CD4-positive, alpha-beta T cell (primary cell): Measurements from ENCODE around the gene LTB. TPM values are rescaled to one million over a fixed set of nuclear protein-coding genes. Genes with fewer than 3 reads are reported as not detected.

ENCODE experiments used
- ATAC-seq: fragments of 200-7000 bp; cut with Tn5 transposase; one replicate; pipeline ENCODE4 v1.10.0; 2022; ENCODE audit warnings: mild to moderate bottlenecking; ENCODE audit not compliant: poor library complexity
- CTCF ChIA-PET: fragments of 350-600 bp; sonication (Branson Sonifier 250); formaldehyde crosslinking; loops from one replicate; lab custom pipeline; 2021; ENCODE audit warnings: antibody characterized with exemption, inconsistent platforms; lab: Charles Lee
- POLR2A ChIA-PET: fragments of 350-600 bp; sonication (Branson Sonifier 250); formaldehyde crosslinking; loops from one replicate; lab custom pipeline; 2021; ENCODE audit warnings: antibody characterized with exemption, inconsistent platforms; lab: Charles Lee
- DNase-seq, 14 experiments: peaks; one replicate each; pipeline ENCODE4 v3.0.0-alpha.2; 2013 to 2020; ENCODE audit warnings: mixed read lengths in 2 of 14
- H3K27ac ChIP-seq, 2 donors: one replicate each; pipeline versions ENCODE4 v1.5.1 to v1.7.0; 2013; ENCODE audit warnings: low read length in 2 of 2, low read depth in 1 of 2, mild to moderate bottlenecking in 1 of 2
- H3K27me3 ChIP-seq, 2 experiments: 1 replicate in 1 of 2; 2 replicates in 1 of 2; pipeline versions ENCODE4 v1.6.1 to v1.7.0; 2013; ENCODE audit warnings: low read length in 2 of 2, control low read depth in 1 of 2, mild to moderate bottlenecking in 1 of 2, moderate library complexity in 1 of 2; ENCODE audit not compliant: insufficient read depth in 2 of 2, control insufficient read depth in 1 of 2
- H3K36me3 ChIP-seq: one replicate; pipeline ENCODE4 v1.6.1; 2013; ENCODE audit warnings: low read length, control low read depth; ENCODE audit not compliant: insufficient read depth
- H3K4me1 ChIP-seq: one replicate; pipeline ENCODE4 v1.6.1; 2013; ENCODE audit warnings: low read length, control low read depth; ENCODE audit not compliant: insufficient read depth
- H3K4me3 ChIP-seq: one replicate; pipeline ENCODE4 v1.5.1; 2013; ENCODE audit warnings: mild to moderate bottlenecking, low read length, moderate library complexity
- H3K9me3 ChIP-seq, 2 experiments: 1 replicate in 1 of 2; 2 replicates in 1 of 2; pipeline versions ENCODE4 v1.6.1 to v1.7.0; 2013; ENCODE audit warnings: low read length in 2 of 2, mild to moderate bottlenecking in 2 of 2, control low read depth in 1 of 2, moderate library complexity in 1 of 2; ENCODE audit not compliant: control insufficient read depth in 1 of 2, insufficient read depth in 1 of 2
- H3K27ac Mint-ChIP-seq: one replicate; pipeline ENCODE4 v1.8.0; 2020; ENCODE audit warnings: mixed read lengths
- H3K27me3 Mint-ChIP-seq: one replicate; pipeline ENCODE4 v1.8.0; 2021; ENCODE audit warnings: mixed read lengths
- H3K36me3 Mint-ChIP-seq: one replicate; pipeline ENCODE4 v1.8.0; 2021; ENCODE audit warnings: low read depth, mixed read lengths
- H3K4me1 Mint-ChIP-seq: one replicate; pipeline ENCODE4 v1.8.0; 2021; ENCODE audit warnings: low read depth, mixed read lengths
- H3K4me3 Mint-ChIP-seq: one replicate; pipeline ENCODE4 v1.8.0; 2020; ENCODE audit warnings: mild to moderate bottlenecking, mixed read lengths
- H3K9me3 Mint-ChIP-seq: one replicate; pipeline ENCODE4 v1.8.0; 2020; ENCODE audit warnings: mixed read lengths
- CTCF ChIP-seq: fragments of 200-600 bp; IDR thresholded peaks from one replicate; pipeline ENCODE4 v1.8.0; 2022; ENCODE audit warnings: antibody characterized with exemption, mild to moderate bottlenecking
- intact Hi-C, 2 experiments: fragments of 100-400 bp; cut with DNase I in 1 of 2; cut with micrococcal nuclease in 1 of 2; formaldehyde crosslinking; loops; one replicate each; pipeline versions ENCODE4 v1.15.1 to v1.9.0; 2023 to 2025; cut with DNase I, micrococcal nuclease
- total RNA-seq, 174 experiments: library from RNA in 2 of 174; stranded (reverse) in 2 of 174; gene quantifications; one replicate each; pipeline ENCODE4 v1.2.3 and lab custom pipeline; 2021 to 2026

The LTB gene
- total RNA-seq, 2 experiments from 2014 or later: 239 to 244 TPM

GRCh38 chr6:31559606-31559957, 22.6 kb downstream of the LTB start:
- Mint-ChIP-seq H3K36me3 (peaks cover 42% of the 10 kb centered on the region), H3K4me3 (peak overlapping the region; percentile 82), H3K27ac (peak overlapping the region; percentile 90), H3K27me3 (no peaks in the 10 kb centered on the region), H3K4me1 (peaks cover 57% of the 10 kb centered on the region), H3K9me3 (no peaks in the 10 kb centered on the region)
- intact Hi-C loops: loop anchor here in 1 of 2 experiments (2.0 kb wide), 2 partner anchors 13 to 21 kb away; partner anchors contain the start of gene LTA
- no peaks in the 10 kb centered on the region for H3K9me3 ChIP-seq
- ChIA-PET CTCF (interaction anchor here (0.8 to 6.2 kb wide), 7 partner anchors 8 to 38 kb away, joined by 3 to 32 read pairs (median 7); partner anchors contain the start of gene LTB), POLR2A (interaction anchor here (0.6 to 34.9 kb wide), 7 partner anchors 9 to 279 kb away, joined by 4 to 1160 read pairs (median 8); partner anchors contain the start of genes DDX39B, LST1, LTA and LTB)
- DNase-seq (no peak), ATAC-seq (peak; percentile 9)
- peaks cover 24% of the 10 kb centered on the region for H3K36me3 ChIP-seq
- H3K4me1 ChIP-seq: peaks cover 68% of the 10 kb centered on the region
- H3K27me3 ChIP-seq: no peaks in the 10 kb centered on the region
- H3K27ac ChIP-seq: peak overlapping the region; percentile 63 to 74
- TF ChIP-seq CTCF: no peak
- peak overlapping the region; percentile 44 for H3K4me3 ChIP-seq

DNA sequence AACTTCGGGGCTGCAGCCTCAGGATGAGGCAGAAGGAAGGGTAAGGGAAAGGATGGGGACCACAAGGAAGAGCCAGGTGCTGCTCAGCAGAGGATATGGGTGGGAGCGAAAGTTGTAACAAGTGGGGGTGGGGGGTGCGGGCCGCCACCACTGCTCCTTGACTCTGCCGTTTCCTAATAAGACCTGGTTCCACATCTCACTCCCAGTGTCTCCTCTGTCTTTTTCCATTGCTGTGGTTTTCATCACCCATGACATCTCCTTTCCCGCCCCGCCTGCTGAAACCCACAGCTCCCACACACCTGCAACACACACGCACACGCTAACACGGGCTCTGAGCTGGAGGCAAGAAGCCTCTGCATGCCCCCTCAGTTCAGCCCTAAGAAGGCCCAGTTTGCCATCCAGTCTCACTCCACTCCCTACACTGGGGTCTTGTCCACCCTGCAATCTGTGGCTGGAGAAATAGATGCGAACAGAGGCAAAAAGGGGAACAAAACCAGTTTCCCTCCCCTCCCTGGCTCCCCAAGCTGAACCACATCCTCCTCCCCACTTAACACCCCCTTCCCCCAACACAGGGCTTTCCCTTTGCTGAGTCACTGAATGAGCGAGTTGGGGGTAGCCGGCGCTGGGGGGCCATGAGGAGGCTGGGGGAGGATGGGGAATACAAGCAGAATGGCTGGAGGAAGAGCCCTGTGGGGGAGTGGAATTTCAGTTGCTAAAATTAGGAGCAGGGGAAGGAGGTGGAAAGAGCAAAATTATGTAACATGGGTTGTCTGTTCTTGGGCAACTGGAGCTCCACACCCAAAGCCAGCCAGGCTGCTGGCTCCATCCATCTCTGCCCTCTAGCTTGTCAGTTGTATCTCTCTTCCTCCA, 23.4 kb downstream of the LTB start:
- TF ChIP-seq CTCF: no peak
- Histone ChIP-seq H3K27ac (peak overlapping the region; percentile 63 to 74), H3K4me1 (peaks cover 68% of the 10 kb centered on the region), H3K36me3 (peaks cover 21% of the 10 kb centered on the region), H3K9me3 (no peaks in the 10 kb centered on the region), H3K4me3 (peak overlapping the region; percentile 44), H3K27me3 (no peaks in the 10 kb centered on the region)
- Mint-ChIP-seq H3K36me3 (peaks cover 40% of the 10 kb centered on the region), H3K4me1 (peaks cover 55% of the 10 kb centered on the region), H3K27ac (peak overlapping the region; percentile 90), H3K27me3 (no peaks in the 10 kb centered on the region), H3K9me3 (no peaks in the 10 kb centered on the region), H3K4me3 (peak overlapping the region; percentile 82)
- intact Hi-C loops: loop anchor here in 1 of 2 experiments (2.0 kb wide), 2 partner anchors 14 to 22 kb away; partner anchors contain the start of gene LTA
- ChIA-PET CTCF (interaction anchor here (0.7 to 6.2 kb wide), 7 partner anchors 8 to 39 kb away, joined by 3 to 32 read pairs (median 7); partner anchors contain the start of gene LTB), POLR2A (interaction anchor here (0.6 to 34.9 kb wide), 7 partner anchors 10 to 279 kb away, joined by 3 to 1160 read pairs (median 8); partner anchors contain the start of genes DDX39B, LST1, LTA and LTB)
- DNase-seq (peak in 12 of 14 experiments; percentile 35 to 88 (median 56)), ATAC-seq (peak; percentile 87)

GRCh38 chr6:31558318-31558625, 24.0 kb downstream of the LTB start:
- Mint-ChIP-seq H3K27me3 (no peaks in the 10 kb centered on the region), H3K4me3 (peak overlapping the region; percentile 82), H3K4me1 (peaks cover 50% of the 10 kb centered on the region), H3K36me3 (peaks cover 35% of the 10 kb centered on the region), H3K27ac (peak overlapping the region; percentile 90), H3K9me3 (no peaks in the 10 kb centered on the region)
- no peaks in the 10 kb centered on the region for H3K27me3 ChIP-seq
- TF ChIP-seq CTCF: no peak
- H3K9me3 ChIP-seq: no peaks in the 10 kb centered on the region
- peaks cover 15% of the 10 kb centered on the region for H3K36me3 ChIP-seq
- POLR2A ChIA-PET: interaction anchor here (0.7 to 34.9 kb wide), 4 partner anchors 10 to 94 kb away, joined by 3 to 1160 read pairs (median 26); partner anchors contain the start of genes LST1, LTA, LTB and NCR3
- CTCF ChIA-PET: interaction anchor here (0.7 to 6.2 kb wide), 3 partner anchors 11 to 39 kb away, joined by 3 to 32 read pairs (median 7); no protein-coding TSS in a partner anchor
- no peak for ATAC-seq
- peak overlapping the region; percentile 44 for H3K4me3 ChIP-seq
- H3K27ac ChIP-seq: peak overlapping the region; percentile 63 to 74
- no peak for DNase-seq
- intact Hi-C loops: loop anchor here in 1 of 2 experiments (2.0 kb wide), 2 partner anchors 15 to 23 kb away; partner anchors contain the start of gene LTA
- H3K4me1 ChIP-seq: peaks cover 68% of the 10 kb centered on the region
